Measurements from ENCODE around the gene KRTAP3-1. TPM values are rescaled to one million over a fixed set of nuclear protein-coding genes. Genes with fewer than 3 reads are reported as not detected.

KRTAP3-1 gene
- total and polyA plus RNA-seq, 10 of the 15 experiments (the other 5 are each of a cell fraction or from before 2014, with no cell fraction given) = not detected

- TF ChIP-seq ELK1 (IDR thresholded peaks at IDR 0.05; ENCODE audit: low read depth, low read length) (no peak), SMAD5 (IDR thresholded peaks at IDR 0.05; ENCODE audit: low read depth) (no peak), MTA2 (IDR thresholded peaks at IDR 0.05; ENCODE audit: low read depth) (no peak)
These were observed 4.7 kb upstream of the KRTAP3-1 start (continued) for GRCh38 chr17:41013606-41014005.

- ATAC-seq (no peak), DNase-seq (ENCODE audit: low read depth, low spot score) (no peak), FAIRE-seq (no peak)
- in situ Hi-C loops (cut with MboI) (no loop called here), intact Hi-C loops (cut with micrococcal nuclease; ENCODE audit: unreplicated experiment) (no loop called here)
- Histone ChIP-seq H3K4me2 (ENCODE audit: control insufficient read depth, insufficient read depth) (no peak overlapping the region), H3K4me3 (no peak overlapping the region), H3K9me3 (replicated peaks; ENCODE audit: control insufficient read depth, insufficient read depth, low read length) (no peaks in the 10 kb centered on the region), H3K79me2 (ENCODE audit: control insufficient read depth, insufficient read depth, low read length) (no peaks in the 10 kb centered on the region), H3K36me3 (ENCODE audit: control insufficient read depth in 2 of 2, insufficient read depth in 2 of 2, low read length in 1 of 2) (no peaks in the 10 kb centered on the region), H3K27ac (ENCODE audit: control insufficient read depth, insufficient read depth) (no peak overlapping the region), H3K4me1 (ENCODE audit: control insufficient read depth, insufficient read depth, low read length) (no peaks in the 10 kb centered on the region), H3K9ac (ENCODE audit: control insufficient read depth, insufficient read depth, low read length) (no peak overlapping the region), H2AFZ (ENCODE audit: control insufficient read depth, low read depth, low read length) (no peak overlapping the region), H3K27me3 (replicated peaks in 1 of 2; ENCODE audit: control insufficient read depth in 2 of 2, insufficient read depth in 2 of 2, low read length in 1 of 2) (peaks cover 0 to 3% of the 10 kb centered on the region in 2 experiments; a peak in 2 of 4 replicates), H4K20me1 (ENCODE audit: control insufficient read depth, insufficient read depth) (no peaks in the 10 kb centered on the region)
- CTCF ChIA-PET = interaction anchor here (0.6 kb wide), 1 partner anchor 635 kb away, joined by 3 read pairs; no protein-coding TSS in a partner anchor
- WGBS (ENCODE audit: insufficient coverage, insufficient replicate concordance, low lambda C conversion rate, missing lambda C conversion rate) = 21% methylated on average over 3 of the region's 3 CpGs
- SMC1A ChIA-PET (ENCODE audit: uncharacterized antibody, unreplicated experiment) = no interaction called here
- BruUV-seq (replicated peaks) = no TSS peak
- RAD21 ChIA-PET (ENCODE audit: unreplicated experiment) = no interaction called here
- POLR2A ChIA-PET = no interaction called here
- TF ChIP-seq IRF3 (IDR thresholded peaks at IDR 0.05) = no peak
- TF ChIP-seq PAX8 (IDR thresholded peaks at IDR 0.05) = no peak
- TF ChIP-seq NR2F1 (conservative IDR thresholded peaks at IDR 0.05) = no peak
- TF ChIP-seq ZNF592 (IDR thresholded peaks at IDR 0.05) = no peak
- no peak for TF ChIP-seq ZBTB33 (IDR thresholded peaks at IDR 0.05)
- no peak for TF ChIP-seq REST (IDR thresholded peaks at IDR 0.05; ENCODE audit: low read depth, low read length)
- no peak for TF ChIP-seq TBL1XR1 (IDR thresholded peaks at IDR 0.05; ENCODE audit: low read depth, low read length)
- no peak for TF ChIP-seq EGR1 (IDR thresholded peaks at IDR 0.05; ENCODE audit: borderline replicate concordance in 1 of 2, low read depth in 2 of 2, low read length in 2 of 2)
These were observed 4.3 kb upstream of the KRTAP3-1 start for GRCh38 chr17:41013181-41013580.

Measured in GM12878 (cell line).